ENCODE measurements around the gene TMEM82. TPM values are rescaled to one million over a fixed set of nuclear protein-coding genes. Genes with fewer than 3 reads are reported as not detected.

TMEM82 gene
- total and polyA plus RNA-seq, 9 of the 15 experiments (the other 6 are each of a cell fraction or from before 2014, with no cell fraction given), result not detected

GRCh38 chr1:15735304-15736037 is 6.8 kb upstream of the TMEM82 start:
- Histone ChIP-seq H3K36me3 (ENCODE audit: control insufficient read depth, insufficient read depth, low read length) (peaks cover 44% of the 10 kb centered on the region; the same call in 2 of the 3 replicates), H3K9ac (ENCODE audit: insufficient read depth in 1 of 2, low read depth in 2 of 2, low read length in 2 of 2) (peak overlapping the region in 1 of 2 experiments; percentile 78; a peak in 2 of 4 replicates), H3K9me3 (replicated peaks; ENCODE audit: control insufficient read depth, insufficient read depth, low read depth, low read length) (no peaks in the 10 kb centered on the region), H3K27ac (ENCODE audit: extremely low read depth, low read depth, low read length) (no peak overlapping the region), H3K27me3 (ENCODE audit: control insufficient read depth in 2 of 2, insufficient read depth in 2 of 2, low read length in 2 of 2) (no peaks in the 10 kb centered on the region), H3K4me1 (replicated peaks in 1 of 2; ENCODE audit: control insufficient read depth in 2 of 2, insufficient read depth in 2 of 2, low read length in 2 of 2) (peaks cover 0 to 66% of the 10 kb centered on the region in 2 experiments; a peak in 2 of 5 replicates), H2AFZ (ENCODE audit: low read depth, low read length) (no peak overlapping the region), H4K20me1 (replicated peaks; ENCODE audit: control insufficient read depth, insufficient read depth, low read length) (no peaks in the 10 kb centered on the region; the same call in 1 of the 2 replicates), H3K79me2 (ENCODE audit: control insufficient read depth, insufficient read depth, low read length) (no peaks in the 10 kb centered on the region), H3K9me1 (ENCODE audit: control insufficient read depth, insufficient read depth, low read length) (no peaks in the 10 kb centered on the region), H3K4me2 (ENCODE audit: insufficient read depth, low read length) (no peak overlapping the region), H3K4me3 (no peak overlapping the region)
- intact Hi-C loops (cut with micrococcal nuclease), result no loop called here
- TF ChIP-seq CTBP1 (IDR thresholded peaks at IDR 0.05; ENCODE audit: borderline replicate concordance) (no peak), TRIM25 (IDR thresholded peaks at IDR 0.05; ENCODE audit: borderline replicate concordance) (no peak), CGGBP1 (CRISPR knock-in tag; IDR thresholded peaks at IDR 0.05) (no peak), SPI1 (IDR thresholded peaks at IDR 0.05; ENCODE audit: borderline replicate concordance, low read depth, low read length) (peak; percentile 33; the same call in 1 of the 2 replicates), ASH1L (IDR thresholded peaks at IDR 0.05; ENCODE audit: borderline replicate concordance, low read depth, partially characterized antibody) (no peak), U2AF1 (optimal IDR thresholded peaks at IDR 0.05; ENCODE audit: low read depth, low read length) (no peak), TEAD1 (CRISPR knock-in tag; IDR thresholded peaks at IDR 0.05) (no peak), KLF1 (tag; IDR thresholded peaks at IDR 0.05) (no peak), HDAC1 (IDR thresholded peaks at IDR 0.05) (no peak), POLR2G (IDR thresholded peaks at IDR 0.05; ENCODE audit: low read depth, low read length) (peak; percentile 45; the same call in 1 of the 2 replicates), FOXA3 (CRISPR knock-in tag; conservative IDR thresholded peaks at IDR 0.05 in 1 of 2, IDR thresholded peaks at IDR 0.05 in 1 of 2) (no peak), ZFX (CRISPR knock-in tag; IDR thresholded peaks at IDR 0.05) (0 out of 2 replicates have a peak, but pooled peaks have one; percentile 20)
- in situ Hi-C loops (cut with MboI), result no loop called here
- ChIA-PET POLR2A (interaction anchor here (0.6 to 1.1 kb wide), 4 partner anchors 13 to 329 kb away, joined by 3 to 4 read pairs (median 3); no protein-coding TSS in a partner anchor), CTCF (ENCODE audit: low intra/inter-chr PET ratio) (no interaction called here)
- 71% methylated on average over 12 of the region's 12 CpGs for WGBS (ENCODE audit: insufficient coverage, low coverage, missing lambda C conversion rate)
- BruUV-seq (replicated peaks), result no TSS peak
- no peak; the same call in 2 of the 3 replicates for ATAC-seq
- no peak for FAIRE-seq
- no peak for DNase-seq (ENCODE audit: extremely low read depth in 1 of 4, low spot score in 3 of 4)
